Thoracic aorta (tissue), 2 donors: ENCODE measurements around the gene PPP6C. TPM values are rescaled to one million over a fixed set of nuclear protein-coding genes. Genes with fewer than 3 reads are reported as not detected.
"Not testable (repeated sequence)": the region's sequence is repeated elsewhere in the genome, so short reads cannot be mapped to it uniquely, and the experiment has no call there.

Experiments
- ATAC-seq: fragments of 150-250 bp; one replicate; pipeline ENCODE4 v1.8.0; 2017; ENCODE audit warnings: low read depth; ENCODE audit not compliant: insufficient number of reproducible peaks, low FRiP score
- DNase-seq: peaks from one replicate; pipeline ENCODE4 v3.0.0-alpha.2; 2020; ENCODE audit warnings: low spot score
- H3K27ac ChIP-seq, 2 donors: fragments of 200-600 bp; sonication (generic); 1 replicate in 1 of 2; 2 replicates in 1 of 2; pipeline ENCODE4 v1.5.1; 2016; ENCODE audit warnings: mild to moderate bottlenecking in 2 of 2, moderate library complexity in 2 of 2
- H3K27me3 ChIP-seq: fragments of 200-600 bp; sonication (generic); replicated peaks from 2 replicates; pipeline ENCODE4 v1.6.0; 2016; ENCODE audit warnings: mild to moderate bottlenecking; ENCODE audit not compliant: insufficient read depth
- H3K36me3 ChIP-seq: fragments of 200-600 bp; sonication (generic); one replicate; pipeline ENCODE4 v1.5.1; 2016
- H3K4me1 ChIP-seq, 2 donors: fragments of 200-600 bp; sonication (generic); 1 replicate in 1 of 2; 2 replicates in 1 of 2; pipeline versions ENCODE4 v1.5.1 to v1.6.0; 2016; ENCODE audit warnings: low read depth in 2 of 2, mild to moderate bottlenecking in 1 of 2; ENCODE audit not compliant: control insufficient read depth in 1 of 2
- H3K4me3 ChIP-seq: fragments of 200-600 bp; sonication (generic); 2 replicates; pipeline ENCODE4 v1.5.1; 2016; ENCODE audit warnings: mild to moderate bottlenecking
- H3K9me3 ChIP-seq: fragments of 200-600 bp; sonication (generic); 2 replicates; pipeline ENCODE4 v1.5.1; 2016
- CTCF ChIP-seq: fragments of 200-600 bp; sonication (generic); IDR thresholded peaks from one replicate; pipeline ENCODE4 v1.5.1; 2019; ENCODE audit warnings: antibody characterized with exemption
- total RNA-seq, 2 donors: library from RNA; depleted of rRNA; stranded (reverse); fragments of >200 nt; gene quantifications; one replicate each; pipeline versions ENCODE4 v1.1.0 to v1.2.3, GENCODE V29; 2016

The PPP6C gene
- total RNA-seq, 2 donors from 2014 or later: 33.9 to 34.9 TPM

GRCh38 chr9:125121146-125121545 lies 68.5 kb downstream of the PPP6C start:
- no peaks in the 10 kb centered on the region for H3K27me3 ChIP-seq
- H3K36me3 ChIP-seq: no peaks in the 10 kb centered on the region
- no peak for ATAC-seq
- peaks cover 8 to 14% of the 10 kb centered on the region in 2 donors for H3K4me1 ChIP-seq
- H3K9me3 ChIP-seq: no peaks in the 10 kb centered on the region
- DNase-seq: no peak
- no peak overlapping the region for H3K4me3 ChIP-seq
- H3K27ac ChIP-seq: no peak overlapping the region
- TF ChIP-seq CTCF: no peak

- no peak for TF ChIP-seq CTCF
- no peak for DNase-seq
- Histone ChIP-seq H3K4me3 (no peak overlapping the region), H3K27me3 (no peaks in the 10 kb centered on the region), H3K36me3 (no peaks in the 10 kb centered on the region), H3K9me3 (no peaks in the 10 kb centered on the region), H3K27ac (no peak overlapping the region), H3K4me1 (peaks cover 0 to 2% of the 10 kb centered on the region in 2 donors)
- ATAC-seq: no peak
These were observed 69.8 kb downstream of the PPP6C start for GRCh38 chr9:125119643-125120286.

GRCh38 chr9:125118696-125119095 lies 70.9 kb downstream of the PPP6C start:
- not testable (repeated sequence) for H3K27me3 ChIP-seq, H3K4me3 ChIP-seq, H3K9me3 ChIP-seq, H3K27ac ChIP-seq, H3K4me1 ChIP-seq, H3K36me3 ChIP-seq, ATAC-seq, DNase-seq

GRCh38 chr9:125114503-125114902 lies 75.1 kb downstream of the PPP6C start:
- not testable (repeated sequence) for H3K36me3 ChIP-seq, DNase-seq, H3K27me3 ChIP-seq, H3K4me1 ChIP-seq, ATAC-seq, H3K9me3 ChIP-seq, H3K27ac ChIP-seq, H3K4me3 ChIP-seq

GRCh38 chr9:125110464-125110863 lies 79.1 kb downstream of the PPP6C start:
- Histone ChIP-seq H3K27ac (no peak overlapping the region), H3K9me3 (no peaks in the 10 kb centered on the region), H3K36me3 (no peaks in the 10 kb centered on the region), H3K4me3 (no peak overlapping the region), H3K4me1 (no peaks in the 10 kb centered on the region), H3K27me3 (no peaks in the 10 kb centered on the region)
- no peak for TF ChIP-seq CTCF
- no peak for DNase-seq
- ATAC-seq: no peak

- H3K36me3 ChIP-seq, DNase-seq, H3K9me3 ChIP-seq, H3K4me3 ChIP-seq, H3K27me3 ChIP-seq, H3K4me1 ChIP-seq, H3K27ac ChIP-seq, ATAC-seq: not testable (repeated sequence)
These were observed 81.1 kb downstream of the PPP6C start for GRCh38 chr9:125108541-125108940.
